Measurements from ENCODE around the gene ABHD2.

ABHD2 gene

DNA sequence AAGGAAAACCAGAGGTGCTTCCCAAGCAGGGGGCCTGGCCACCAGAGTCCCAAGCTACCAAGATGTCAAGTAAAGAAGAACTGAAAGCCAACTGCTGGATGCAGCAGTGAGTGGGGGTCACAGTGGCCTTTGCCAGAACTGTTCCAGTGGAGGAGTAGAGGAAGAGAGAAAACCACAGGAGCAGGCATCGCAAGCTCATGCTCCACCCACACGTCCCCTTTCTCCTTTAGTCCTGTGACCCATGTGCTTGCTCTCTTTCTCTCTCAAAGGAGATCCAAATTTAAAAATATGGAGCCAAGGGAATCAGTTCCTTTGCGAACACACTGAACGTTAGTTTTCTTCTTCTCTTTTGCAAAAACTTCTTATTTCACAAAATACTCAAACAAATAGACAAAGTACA, 12.4 kb upstream of the ABHD2 start:
- no peaks in the 10 kb centered on the region for H3K79me2 ChIP-seq (ENCODE audit: control insufficient read depth, insufficient read depth, low read length, poor library complexity)
- DNase-seq: no peak
- no peak overlapping the region for H3K4me2 ChIP-seq (ENCODE audit: low read length)
- no peak overlapping the region for H3K4ac ChIP-seq (ENCODE audit: low read depth, low read length)
- no peak overlapping the region for H3K4me3 ChIP-seq (ENCODE audit: low read depth, low read length)
- no peaks in the 10 kb centered on the region for H3K4me1 ChIP-seq (ENCODE audit: control insufficient read depth in 1 of 2, insufficient read depth in 2 of 2, low read length in 2 of 2)
- no peak overlapping the region for H2AK5ac ChIP-seq (ENCODE audit: low read length)
- no peak overlapping the region for H3K9ac ChIP-seq (ENCODE audit: low read length)
- no peaks in the 10 kb centered on the region for H3K36me3 ChIP-seq (ENCODE audit: control insufficient read depth in 1 of 2, insufficient read depth in 2 of 2, low read length in 2 of 2)
- no peak overlapping the region for H2BK12ac ChIP-seq (ENCODE audit: low read length)
- WGBS (ENCODE audit: extremely low coverage, insufficient coverage, insufficient read length): no CpG with 5 or more reads among the region's 4 CpGs
- no peak overlapping the region for H4K91ac ChIP-seq (ENCODE audit: low read depth, low read length)
- no peak overlapping the region for H3K18ac ChIP-seq (ENCODE audit: low read length)
- no peak overlapping the region for H4K8ac ChIP-seq (ENCODE audit: low read depth, low read length)
- H2AFZ ChIP-seq (ENCODE audit: insufficient read depth, low read length, poor library complexity): no peak overlapping the region
- H3K27me3 ChIP-seq (ENCODE audit: insufficient read depth, low read length): no peaks in the 10 kb centered on the region
- H3K27ac ChIP-seq (ENCODE audit: low read depth, low read length): no peak overlapping the region
- H3K9me3 ChIP-seq (ENCODE audit: insufficient read depth, low read depth, low read length): no peaks in the 10 kb centered on the region
- no peak overlapping the region for H2BK5ac ChIP-seq (ENCODE audit: low read depth, low read length, poor library complexity)
- no peak overlapping the region for H4K12ac ChIP-seq (ENCODE audit: low read depth, low read length)
- no peak overlapping the region for H3K14ac ChIP-seq (ENCODE audit: low read length)
- no peak overlapping the region for H2BK120ac ChIP-seq (ENCODE audit: insufficient read depth, low read length, poor library complexity)
- H3K23ac ChIP-seq (ENCODE audit: low read length): no peak overlapping the region
- no peaks in the 10 kb centered on the region for H3K79me1 ChIP-seq (ENCODE audit: low read length)

GRCh38 chr15:89077750-89078149, 10.5 kb upstream of the ABHD2 start:
- Histone ChIP-seq H2BK12ac (ENCODE audit: low read length) (no peak overlapping the region), H3K27ac (ENCODE audit: low read depth, low read length) (no peak overlapping the region), H3K4me1 (ENCODE audit: control insufficient read depth in 1 of 2, insufficient read depth in 2 of 2, low read length in 2 of 2) (no peaks in the 10 kb centered on the region), H3K4me2 (ENCODE audit: low read length) (no peak overlapping the region), H2BK120ac (ENCODE audit: insufficient read depth, low read length, poor library complexity) (no peak overlapping the region), H2AFZ (ENCODE audit: insufficient read depth, low read length, poor library complexity) (no peak overlapping the region), H3K79me2 (ENCODE audit: control insufficient read depth, insufficient read depth, low read length, poor library complexity) (no peaks in the 10 kb centered on the region), H3K4me3 (ENCODE audit: low read depth, low read length) (no peak overlapping the region), H3K9me3 (ENCODE audit: insufficient read depth, low read depth, low read length) (no peaks in the 10 kb centered on the region), H3K79me1 (ENCODE audit: low read length) (no peaks in the 10 kb centered on the region), H3K4ac (ENCODE audit: low read depth, low read length) (no peak overlapping the region), H4K8ac (ENCODE audit: low read depth, low read length) (no peak overlapping the region), H3K18ac (ENCODE audit: low read length) (no peak overlapping the region), H2AK5ac (ENCODE audit: low read length) (no peak overlapping the region), H3K9ac (ENCODE audit: low read length) (no peak overlapping the region), H3K27me3 (ENCODE audit: insufficient read depth, low read length) (no peaks in the 10 kb centered on the region), H3K23ac (ENCODE audit: low read length) (no peak overlapping the region), H4K91ac (ENCODE audit: low read depth, low read length) (no peak overlapping the region), H2BK5ac (ENCODE audit: low read depth, low read length, poor library complexity) (no peak overlapping the region), H3K14ac (ENCODE audit: low read length) (no peak overlapping the region), H4K12ac (ENCODE audit: low read depth, low read length) (no peak overlapping the region), H3K36me3 (ENCODE audit: control insufficient read depth in 1 of 2, insufficient read depth in 2 of 2, low read length in 2 of 2) (no peaks in the 10 kb centered on the region)
- WGBS (ENCODE audit: extremely low coverage, insufficient coverage, insufficient read length): no CpG with 5 or more reads among the region's 1 CpG
- DNase-seq: no peak

GRCh38 chr15:89078851-89079810, 9.1 kb upstream of the ABHD2 start:
- Histone ChIP-seq H2AK5ac (ENCODE audit: low read length) (no peak overlapping the region), H3K9me3 (ENCODE audit: insufficient read depth, low read depth, low read length) (no peaks in the 10 kb centered on the region), H3K4me1 (ENCODE audit: control insufficient read depth in 1 of 2, insufficient read depth in 2 of 2, low read length in 2 of 2) (no peaks in the 10 kb centered on the region), H3K36me3 (ENCODE audit: control insufficient read depth in 1 of 2, insufficient read depth in 2 of 2, low read length in 2 of 2) (no peaks in the 10 kb centered on the region), H3K14ac (ENCODE audit: low read length) (no peak overlapping the region), H3K27ac (ENCODE audit: low read depth, low read length) (no peak overlapping the region), H2AFZ (ENCODE audit: insufficient read depth, low read length, poor library complexity) (no peak overlapping the region), H2BK12ac (ENCODE audit: low read length) (no peak overlapping the region), H3K4me3 (ENCODE audit: low read depth, low read length) (no peak overlapping the region), H3K23ac (ENCODE audit: low read length) (no peak overlapping the region), H4K8ac (ENCODE audit: low read depth, low read length) (no peak overlapping the region), H3K18ac (ENCODE audit: low read length) (no peak overlapping the region), H3K4me2 (ENCODE audit: low read length) (no peak overlapping the region), H4K12ac (ENCODE audit: low read depth, low read length) (no peak overlapping the region), H3K79me2 (ENCODE audit: control insufficient read depth, insufficient read depth, low read length, poor library complexity) (no peaks in the 10 kb centered on the region), H2BK120ac (ENCODE audit: insufficient read depth, low read length, poor library complexity) (no peak overlapping the region), H3K79me1 (ENCODE audit: low read length) (no peaks in the 10 kb centered on the region), H4K91ac (ENCODE audit: low read depth, low read length) (no peak overlapping the region), H3K4ac (ENCODE audit: low read depth, low read length) (no peak overlapping the region), H3K27me3 (ENCODE audit: insufficient read depth, low read length) (no peaks in the 10 kb centered on the region), H2BK5ac (ENCODE audit: low read depth, low read length, poor library complexity) (no peak overlapping the region), H3K9ac (ENCODE audit: low read length) (no peak overlapping the region)
- WGBS (ENCODE audit: extremely low coverage, insufficient coverage, insufficient read length): no CpG with 5 or more reads among the region's 5 CpGs
- peak in 1 of 2 donors; percentile 34 for DNase-seq

GRCh38 chr15:89081878-89082277, 6.4 kb upstream of the ABHD2 start:
- H3K4me3 ChIP-seq (ENCODE audit: low read depth, low read length): no peak overlapping the region
- no peak overlapping the region for H3K4ac ChIP-seq (ENCODE audit: low read depth, low read length)
- H2BK120ac ChIP-seq (ENCODE audit: insufficient read depth, low read length, poor library complexity): no peak overlapping the region
- H3K36me3 ChIP-seq (ENCODE audit: control insufficient read depth in 1 of 2, insufficient read depth in 2 of 2, low read length in 2 of 2): no peaks in the 10 kb centered on the region
- no peaks in the 10 kb centered on the region for H3K27me3 ChIP-seq (ENCODE audit: insufficient read depth, low read length)
- no peaks in the 10 kb centered on the region for H3K4me1 ChIP-seq (ENCODE audit: control insufficient read depth in 1 of 2, insufficient read depth in 2 of 2, low read length in 2 of 2)
- H4K12ac ChIP-seq (ENCODE audit: low read depth, low read length): no peak overlapping the region
- H3K9me3 ChIP-seq (ENCODE audit: insufficient read depth, low read depth, low read length): no peaks in the 10 kb centered on the region
- no peak overlapping the region for H3K27ac ChIP-seq (ENCODE audit: low read depth, low read length)
- H3K18ac ChIP-seq (ENCODE audit: low read length): no peak overlapping the region
- no peak overlapping the region for H3K23ac ChIP-seq (ENCODE audit: low read length)
- H3K79me1 ChIP-seq (ENCODE audit: low read length): no peaks in the 10 kb centered on the region
- no peak overlapping the region for H2AK5ac ChIP-seq (ENCODE audit: low read length)
- DNase-seq: no peak
- H4K91ac ChIP-seq (ENCODE audit: low read depth, low read length): no peak overlapping the region
- H3K9ac ChIP-seq (ENCODE audit: low read length): no peak overlapping the region
- H2BK12ac ChIP-seq (ENCODE audit: low read length): no peak overlapping the region
- no peaks in the 10 kb centered on the region for H3K79me2 ChIP-seq (ENCODE audit: control insufficient read depth, insufficient read depth, low read length, poor library complexity)
- no peak overlapping the region for H3K14ac ChIP-seq (ENCODE audit: low read length)
- no peak overlapping the region for H3K4me2 ChIP-seq (ENCODE audit: low read length)
- no peak overlapping the region for H4K8ac ChIP-seq (ENCODE audit: low read depth, low read length)
- WGBS (ENCODE audit: extremely low coverage, insufficient coverage, insufficient read length): no CpG with 5 or more reads among the region's 1 CpG
- H2BK5ac ChIP-seq (ENCODE audit: low read depth, low read length, poor library complexity): no peak overlapping the region
- H2AFZ ChIP-seq (ENCODE audit: insufficient read depth, low read length, poor library complexity): no peak overlapping the region
